ENCODE measurements around the gene CTDNEP1.

The CTDNEP1 gene

DNA sequence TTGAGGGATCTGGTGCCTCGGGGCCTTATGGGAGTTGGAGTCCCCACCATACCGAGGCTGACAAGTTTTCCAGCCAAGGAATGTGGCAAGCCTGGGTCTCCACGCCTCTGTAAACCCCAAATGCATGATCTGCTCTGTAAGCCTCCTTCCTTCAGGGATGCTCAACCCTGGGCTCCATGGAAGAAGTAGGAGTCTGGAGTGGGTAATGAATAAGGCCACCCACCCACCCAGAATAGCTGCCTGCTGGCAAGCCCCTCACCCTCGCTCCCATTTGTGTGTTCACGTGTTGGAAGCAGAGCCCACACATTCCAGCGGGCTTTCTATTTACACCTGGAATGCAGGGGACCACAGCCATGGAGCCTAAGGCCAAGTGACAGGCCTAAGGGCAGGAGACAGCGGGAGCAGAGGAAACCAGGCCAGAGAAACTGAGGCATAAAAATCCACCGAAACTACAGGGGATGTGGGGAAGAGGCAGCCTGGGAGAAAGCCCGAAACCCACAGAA lies 36.3 kb downstream of the CTDNEP1 start:
- DNase-seq (ENCODE audit: low read depth in 2 of 2), result no peak

- DNase-seq (ENCODE audit: low read depth in 2 of 2), result peak; percentile 99 to 100
Measured at GRCh38 chr17:7214300-7215135, 37.0 kb downstream of the CTDNEP1 start.

DNA sequence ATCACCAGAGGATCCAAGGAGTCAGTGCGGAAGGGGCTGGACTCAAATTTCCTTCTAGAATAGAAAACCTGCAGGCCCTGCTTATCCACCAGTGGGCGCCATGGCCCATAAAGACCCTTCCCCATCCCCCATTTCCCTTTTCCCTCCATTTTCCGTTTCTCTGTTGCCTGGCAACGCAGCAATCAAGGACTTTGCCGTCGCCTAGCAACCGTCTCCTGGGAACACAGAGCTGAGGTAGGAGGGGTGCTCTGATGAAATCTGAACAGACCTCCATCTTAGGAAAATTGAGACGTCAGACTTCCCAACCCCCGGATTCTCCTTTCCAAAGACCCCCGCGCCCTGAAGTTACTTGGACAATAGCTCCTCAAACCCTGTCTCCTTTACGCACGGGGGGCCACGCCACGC lies 37.6 kb downstream of the CTDNEP1 start:
- no peak for DNase-seq (ENCODE audit: low read depth in 2 of 2)

- no peak for DNase-seq (ENCODE audit: low read depth in 2 of 2)
Measured at GRCh38 chr17:7211491-7212273, 39.9 kb downstream of the CTDNEP1 start.

DNA sequence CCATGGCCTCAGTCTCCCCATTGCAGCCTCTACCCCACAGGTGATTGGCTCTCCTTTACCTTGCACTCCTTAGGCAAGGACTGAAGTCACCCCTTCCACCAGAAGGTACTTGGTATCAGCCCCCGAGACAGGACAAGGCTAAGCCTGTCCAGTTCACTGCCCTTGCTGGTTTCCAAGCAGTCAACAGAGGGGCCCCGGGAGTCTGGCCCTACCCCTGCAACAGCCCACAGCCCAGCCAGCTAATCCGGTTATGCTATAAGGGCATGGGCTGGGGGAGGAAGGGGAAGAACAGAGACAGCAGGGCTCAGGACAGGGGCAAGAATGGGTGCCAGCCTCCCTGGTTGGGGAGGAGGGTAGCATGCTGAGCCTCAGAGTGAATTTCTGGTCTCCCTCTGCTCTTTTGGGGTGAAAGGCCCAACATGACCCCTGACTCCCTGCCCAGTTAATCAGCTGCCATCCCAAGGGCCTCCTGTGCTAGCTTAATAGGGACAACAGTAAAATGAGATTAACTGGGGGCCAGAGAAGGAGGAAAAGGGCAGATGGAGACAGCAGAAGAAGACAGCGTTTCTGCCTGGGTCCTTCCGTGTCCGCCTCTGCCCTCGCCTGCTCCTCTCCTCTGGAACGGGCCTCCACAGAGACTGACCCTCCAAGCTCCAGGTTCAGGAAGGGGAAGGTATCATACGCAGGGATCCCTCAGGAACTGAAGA lies 42.6 kb downstream of the CTDNEP1 start:
- DNase-seq (ENCODE audit: low read depth in 2 of 2), result no peak

GRCh38 chr17:7208027-7208571 lies 43.4 kb downstream of the CTDNEP1 start:
- DNase-seq (ENCODE audit: low read depth in 2 of 2), result no peak

GRCh38 chr17:7207120-7208001 lies 44.2 kb downstream of the CTDNEP1 start:
- DNase-seq (ENCODE audit: low read depth in 2 of 2), result no peak

DNA sequence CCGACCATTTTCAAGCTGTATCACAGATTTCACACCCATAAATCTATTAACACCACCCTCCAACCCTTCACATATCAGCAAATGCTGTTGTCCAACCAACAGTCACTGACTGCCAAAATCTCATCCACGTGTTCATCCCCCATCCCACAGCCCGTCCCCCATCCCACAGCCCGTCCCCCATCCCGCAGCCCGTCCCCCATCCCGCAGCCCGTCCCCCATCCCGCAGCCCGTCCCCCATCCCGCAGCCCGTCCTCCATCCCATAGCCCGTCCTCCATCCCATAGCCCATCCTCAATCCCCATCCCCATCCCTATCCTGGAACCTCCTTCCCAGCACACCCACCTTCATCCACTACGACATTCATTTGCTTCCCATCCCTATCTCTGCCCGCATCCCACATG lies 46.0 kb downstream of the CTDNEP1 start:
- DNase-seq (ENCODE audit: low read depth in 2 of 2), result no peak

- peak; percentile 78 to 92 for DNase-seq (ENCODE audit: low read depth in 2 of 2)
Measured at GRCh38 chr17:7204828-7205461, 46.6 kb downstream of the CTDNEP1 start.

DNA sequence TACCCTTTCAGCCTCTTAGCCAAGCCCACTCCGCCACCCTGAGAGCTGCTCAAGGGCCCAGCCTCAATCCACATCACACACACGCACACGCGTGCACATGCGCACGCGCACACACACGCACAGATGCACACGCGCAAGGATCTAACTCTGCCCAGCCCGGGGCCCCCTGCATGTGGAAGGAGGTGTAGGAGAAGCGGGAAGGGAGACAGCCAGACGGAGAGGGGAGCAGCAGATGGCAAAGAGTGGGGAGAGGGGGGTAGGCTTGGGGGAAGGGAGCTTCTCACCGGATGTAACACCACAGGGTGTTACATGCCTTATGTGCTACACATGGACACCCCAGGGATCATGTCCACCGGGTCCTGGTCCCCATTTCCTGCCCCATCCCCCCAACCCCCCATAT lies 47.2 kb downstream of the CTDNEP1 start:
- DNase-seq (ENCODE audit: low read depth in 2 of 2), result no peak

DNA sequence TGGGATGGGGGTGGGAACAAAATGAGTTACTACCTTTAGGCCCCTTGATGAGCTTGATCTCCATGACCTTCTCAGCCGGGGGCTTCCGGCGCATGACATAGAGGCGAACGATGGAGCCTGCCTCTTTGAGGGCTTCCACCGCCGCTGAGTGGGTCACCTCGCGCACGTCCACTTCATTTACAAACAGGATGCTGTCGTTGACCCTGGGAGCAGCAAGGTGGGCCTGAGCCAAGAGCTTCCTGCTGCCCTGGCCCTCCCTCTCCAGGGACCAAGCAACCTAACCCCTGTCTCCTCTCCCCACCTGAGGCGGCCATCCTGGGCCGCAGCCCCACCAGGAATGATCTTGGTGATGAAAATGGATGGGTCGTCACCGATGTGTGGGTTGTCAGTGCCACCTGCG lies 48.1 kb downstream of the CTDNEP1 start:
- DNase-seq (ENCODE audit: low read depth in 2 of 2), result no peak

GRCh38 chr17:7196651-7197401 lies 54.7 kb downstream of the CTDNEP1 start:
- no peak for DNase-seq (ENCODE audit: low read depth in 2 of 2)

DNA sequence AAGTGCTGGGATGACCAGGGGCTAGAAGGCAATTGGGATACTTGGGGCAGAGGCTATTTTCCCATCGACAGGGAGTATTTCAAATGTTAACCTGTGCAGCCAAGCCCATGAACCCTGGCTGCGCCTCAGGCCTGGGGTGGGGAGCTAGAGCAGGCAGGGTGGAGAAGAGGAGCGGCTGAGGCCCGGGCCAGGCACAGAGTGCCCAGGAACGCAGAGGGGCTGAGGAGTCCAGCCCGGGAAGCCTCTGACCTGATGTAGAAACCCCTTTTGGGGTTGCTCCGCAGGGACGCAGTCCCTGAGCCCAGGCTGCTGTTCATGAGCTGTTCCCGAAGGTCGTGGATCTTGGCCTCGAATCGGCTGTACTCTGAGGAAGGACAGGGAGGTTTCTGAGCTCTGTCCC lies 55.6 kb downstream of the CTDNEP1 start:
- no peak for DNase-seq (ENCODE audit: low read depth in 2 of 2)

Measured in activated CD4-positive, alpha-beta T cell treated with anti-CD3 and anti-CD28 coated beads for 24 hours (primary cell).